Trophoblast cell (in vitro differentiated cells and primary cell): ENCODE measurements around the gene MAP4K5.

Experiments used
- DNase-seq, 2 donors: peaks; one replicate each; pipeline ENCODE4 v3.0.0-alpha.2; 2016
- H2AFZ ChIP-seq: 2 replicates; pipeline ENCODE4 v1.6.1; 2013; ENCODE audit warnings: low read length, moderate library complexity, mild to moderate bottlenecking; ENCODE audit not compliant: insufficient read depth, poor library complexity
- H2AK5ac ChIP-seq: 2 replicates; pipeline ENCODE4 v1.6.1; 2013; ENCODE audit warnings: mild to moderate bottlenecking, low read length
- H2BK120ac ChIP-seq: 2 replicates; pipeline ENCODE4 v1.6.1; 2013; ENCODE audit warnings: low read length, mild to moderate bottlenecking, moderate library complexity; ENCODE audit not compliant: insufficient read depth, poor library complexity
- H2BK12ac ChIP-seq: 2 replicates; pipeline ENCODE4 v1.6.1; 2013; ENCODE audit warnings: mild to moderate bottlenecking, low read length, moderate library complexity
- H2BK5ac ChIP-seq: 2 replicates; pipeline ENCODE4 v1.6.1; 2013; ENCODE audit warnings: low read length, low read depth, moderate library complexity, mild to moderate bottlenecking; ENCODE audit not compliant: poor library complexity
- H3K14ac ChIP-seq: 2 replicates; pipeline ENCODE4 v1.6.1; 2013; ENCODE audit warnings: mild to moderate bottlenecking, low read length
- H3K18ac ChIP-seq: 2 replicates; pipeline ENCODE4 v1.6.1; 2013; ENCODE audit warnings: mild to moderate bottlenecking, low read length
- H3K23ac ChIP-seq: 2 replicates; pipeline ENCODE4 v1.6.1; 2013; ENCODE audit warnings: low read length
- H3K27ac ChIP-seq: 2 replicates; pipeline ENCODE4 v1.5.1; 2013; ENCODE audit warnings: low read depth, mild to moderate bottlenecking, inconsistent platforms, low read length, moderate library complexity
- H3K27me3 ChIP-seq: 2 replicates; pipeline ENCODE4 v1.6.1; 2013; ENCODE audit warnings: inconsistent platforms, mild to moderate bottlenecking, low read length, moderate library complexity; ENCODE audit not compliant: insufficient read depth
- H3K36me3 ChIP-seq, 2 experiments: 1 replicate in 1 of 2; 2 replicates in 1 of 2; pipeline ENCODE4 v1.6.1; 2013; ENCODE audit warnings: low read length in 2 of 2, mild to moderate bottlenecking in 2 of 2, moderate library complexity in 1 of 2; ENCODE audit not compliant: insufficient read depth in 2 of 2, control insufficient read depth in 1 of 2
- H3K4ac ChIP-seq: 2 replicates; pipeline ENCODE4 v1.6.1; 2013; ENCODE audit warnings: low read depth, mild to moderate bottlenecking, low read length, moderate library complexity
- H3K4me1 ChIP-seq, 2 experiments: 1 replicate in 1 of 2; 2 replicates in 1 of 2; pipeline ENCODE4 v1.6.1; 2013; ENCODE audit warnings: low read length in 2 of 2, mild to moderate bottlenecking in 2 of 2, moderate library complexity in 1 of 2; ENCODE audit not compliant: insufficient read depth in 2 of 2, control insufficient read depth in 1 of 2
- H3K4me2 ChIP-seq: 2 replicates; pipeline ENCODE4 v1.6.1; 2013; ENCODE audit warnings: inconsistent platforms, mild to moderate bottlenecking, low read length, moderate library complexity
- H3K4me3 ChIP-seq: 2 replicates; pipeline ENCODE4 v1.5.1; 2013; ENCODE audit warnings: mild to moderate bottlenecking, low read depth, low read length, inconsistent platforms
- H3K79me1 ChIP-seq: one replicate; pipeline ENCODE4 v1.6.1; 2013; ENCODE audit warnings: low read length
- H3K79me2 ChIP-seq: 2 replicates; pipeline ENCODE4 v1.6.1; 2013; ENCODE audit warnings: low read length, mild to moderate bottlenecking; ENCODE audit not compliant: control insufficient read depth, insufficient read depth, poor library complexity
- H3K9ac ChIP-seq: 2 replicates; pipeline ENCODE4 v1.6.1; 2013; ENCODE audit warnings: mild to moderate bottlenecking, low read length
- H3K9me3 ChIP-seq: 2 replicates; pipeline ENCODE4 v1.6.1; 2013; ENCODE audit warnings: low read depth, mild to moderate bottlenecking, control low read depth, inconsistent platforms, low read length; ENCODE audit not compliant: insufficient read depth
- H4K12ac ChIP-seq: 2 replicates; pipeline ENCODE4 v1.6.1; 2013; ENCODE audit warnings: low read depth, mild to moderate bottlenecking, low read length, moderate library complexity
- H4K8ac ChIP-seq: 2 replicates; pipeline ENCODE4 v1.6.1; 2013; ENCODE audit warnings: low read depth, mild to moderate bottlenecking, low read length, moderate library complexity
- H4K91ac ChIP-seq: one replicate; pipeline ENCODE4 v1.6.1; 2013; ENCODE audit warnings: low read depth, mild to moderate bottlenecking, low read length, moderate library complexity
- WGBS: extraction: QIAGEN DNeasy Blood & Tissue Kit; methylation state at CpG from one replicate; pipeline ENCODE4 v1.1.7; 2013; ENCODE audit warnings: missing lambda C conversion rate; ENCODE audit not compliant: insufficient read length, insufficient coverage; ENCODE audit errors: extremely low coverage; 5-methylcytosine and 5-hydroxymethylcytosine counted together

Gene MAP4K5

DNA sequence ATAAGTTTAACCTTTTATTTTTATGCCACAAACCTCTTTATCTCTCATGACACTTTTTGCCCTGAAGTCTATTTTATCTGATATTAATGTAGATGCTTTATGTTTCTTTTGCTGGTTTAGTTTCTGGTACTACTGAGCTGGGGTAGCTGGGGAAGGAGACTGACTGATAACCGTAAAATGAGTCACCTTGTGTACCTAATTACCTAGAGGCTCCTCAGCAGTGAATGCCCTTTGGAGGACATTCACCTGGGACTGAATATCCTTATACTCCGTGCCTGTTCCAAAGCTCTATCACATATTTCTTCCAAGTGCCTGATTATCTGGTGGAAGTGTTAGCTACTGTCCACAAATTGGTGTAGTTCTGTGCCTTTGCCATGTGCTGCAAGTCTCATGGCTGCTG, 41.5 kb upstream of the MAP4K5 start:
- Histone ChIP-seq H3K18ac (no peak overlapping the region), H3K9me3 (no peaks in the 10 kb centered on the region)
- DNase-seq = no peak

GRCh38 chr14:50569714-50570274, 37.4 kb upstream of the MAP4K5 start:
- Histone ChIP-seq H3K79me2 (no peaks in the 10 kb centered on the region), H3K23ac (no peak overlapping the region), H3K27me3 (no peaks in the 10 kb centered on the region), H3K9me3 (no peaks in the 10 kb centered on the region), H3K4me3 (no peak overlapping the region), H2BK120ac (no peak overlapping the region), H3K4me2 (no peak overlapping the region), H2AK5ac (no peak overlapping the region), H3K4me1 (no peaks in the 10 kb centered on the region), H3K36me3 (no peaks in the 10 kb centered on the region), H3K9ac (no peak overlapping the region), H3K27ac (no peak overlapping the region), H3K79me1 (no peaks in the 10 kb centered on the region), H4K91ac (no peak overlapping the region), H2AFZ (no peak overlapping the region), H2BK5ac (no peak overlapping the region), H4K8ac (no peak overlapping the region), H3K14ac (no peak overlapping the region), H3K4ac (no peak overlapping the region), H2BK12ac (no peak overlapping the region), H4K12ac (no peak overlapping the region), H3K18ac (no peak overlapping the region)
- no peak for DNase-seq

More for the DNA sequence above, 41.5 kb upstream of the MAP4K5 start:
- Histone ChIP-seq H2BK120ac (no peak overlapping the region), H3K27me3 (no peaks in the 10 kb centered on the region), H3K14ac (no peak overlapping the region), H3K4ac (no peak overlapping the region), H2AFZ (no peak overlapping the region), H4K8ac (no peak overlapping the region), H2BK12ac (no peak overlapping the region), H3K4me2 (no peak overlapping the region), H3K79me1 (no peaks in the 10 kb centered on the region), H3K9ac (no peak overlapping the region), H3K36me3 (no peaks in the 10 kb centered on the region), H3K79me2 (no peaks in the 10 kb centered on the region), H4K12ac (no peak overlapping the region), H3K4me3 (no peak overlapping the region), H4K91ac (no peak overlapping the region), H3K4me1 (no peaks in the 10 kb centered on the region), H2AK5ac (no peak overlapping the region), H3K27ac (no peak overlapping the region), H3K23ac (no peak overlapping the region), H2BK5ac (no peak overlapping the region)
- WGBS = no CpG with 5 or more reads among the region's 2 CpGs

GRCh38 chr14:50562841-50563240, 30.5 kb upstream of the MAP4K5 start:
- H3K36me3 ChIP-seq = no peaks in the 10 kb centered on the region
- H3K79me2 ChIP-seq = no peaks in the 10 kb centered on the region
- H3K4ac ChIP-seq = no peak overlapping the region
- H3K18ac ChIP-seq = no peak overlapping the region
- DNase-seq = no peak
- no peak overlapping the region for H2BK120ac ChIP-seq
- H3K79me1 ChIP-seq = no peaks in the 10 kb centered on the region
- no peak overlapping the region for H3K14ac ChIP-seq
- no peak overlapping the region for H3K4me3 ChIP-seq
- H2AFZ ChIP-seq = no peak overlapping the region
- no peak overlapping the region for H3K9ac ChIP-seq
- peaks cover 3% of the 10 kb centered on the region for H3K27me3 ChIP-seq
- H4K91ac ChIP-seq = no peak overlapping the region
- H4K12ac ChIP-seq = no peak overlapping the region
- WGBS = no CpG with 5 or more reads among the region's 1 CpG
- no peak overlapping the region for H2BK12ac ChIP-seq
- no peak overlapping the region for H3K4me2 ChIP-seq
- no peak overlapping the region for H3K23ac ChIP-seq
- peaks cover 4 to 5% of the 10 kb centered on the region in 2 experiments for H3K4me1 ChIP-seq
- H2BK5ac ChIP-seq = no peak overlapping the region
- no peak overlapping the region for H2AK5ac ChIP-seq
- no peak overlapping the region for H4K8ac ChIP-seq
- H3K9me3 ChIP-seq = no peaks in the 10 kb centered on the region
- no peak overlapping the region for H3K27ac ChIP-seq

- Histone ChIP-seq H3K23ac (no peak overlapping the region), H4K91ac (no peak overlapping the region), H2BK120ac (no peak overlapping the region), H2AFZ (peak overlapping the region; percentile 14), H3K9ac (no peak overlapping the region), H3K14ac (no peak overlapping the region), H2BK12ac (no peak overlapping the region), H3K36me3 (no peaks in the 10 kb centered on the region), H2BK5ac (no peak overlapping the region), H4K12ac (no peak overlapping the region), H3K4ac (no peak overlapping the region), H3K27ac (no peak overlapping the region), H3K4me1 (peaks cover 4 to 5% of the 10 kb centered on the region in 2 experiments), H3K9me3 (no peaks in the 10 kb centered on the region), H2AK5ac (no peak overlapping the region), H3K4me3 (peak overlapping the region; percentile 70), H3K79me1 (no peaks in the 10 kb centered on the region), H3K27me3 (peaks cover 3% of the 10 kb centered on the region), H4K8ac (no peak overlapping the region), H3K18ac (no peak overlapping the region), H3K79me2 (no peaks in the 10 kb centered on the region), H3K4me2 (peak overlapping the region; percentile 92)
- no CpG with 5 or more reads among the region's 21 CpGs for WGBS
- peak; percentile 80 to 81 for DNase-seq
Observed at GRCh38 chr14:50560931-50561285, 28.5 kb upstream of the MAP4K5 start.
